Measurements from ENCODE around the gene XPR1. TPM values are rescaled to one million over a fixed set of nuclear protein-coding genes. Genes with fewer than 3 reads are reported as not detected.
"Not testable (repeated sequence)": the region's sequence is repeated elsewhere in the genome, so short reads cannot be mapped to it uniquely, and the experiment has no call there.

XPR1 gene
- total RNA-seq, 1 donor from 2014 or later = 53.6 TPM

- no peak for DNase-seq (ENCODE audit: low read depth)
These were observed 12.8 kb downstream of the XPR1 start for GRCh38 chr1:180644526-180645192.

GRCh38 chr1:180645261-180645660 is 13.4 kb downstream of the XPR1 start:
- not testable (repeated sequence) for DNase-seq (ENCODE audit: low read depth)

GRCh38 chr1:180646093-180646492 is 14.3 kb downstream of the XPR1 start:
- DNase-seq (ENCODE audit: low read depth) = no peak

GRCh38 chr1:180646547-180646946 is 14.7 kb downstream of the XPR1 start:
- DNase-seq (ENCODE audit: low read depth) = no peak

GRCh38 chr1:180652792-180653191 is 21.0 kb downstream of the XPR1 start:
- peak; percentile 44 for DNase-seq (ENCODE audit: low read depth)

- no peak for DNase-seq (ENCODE audit: low read depth)
These were observed 30.9 kb downstream of the XPR1 start for GRCh38 chr1:180662709-180663108.

GRCh38 chr1:180670681-180671080 is 38.9 kb downstream of the XPR1 start:
- DNase-seq (ENCODE audit: low read depth) = no peak

GRCh38 chr1:180672105-180672504 is 40.3 kb downstream of the XPR1 start:
- DNase-seq (ENCODE audit: low read depth) = no peak

- DNase-seq (ENCODE audit: low read depth) = no peak
These were observed 40.7 kb downstream of the XPR1 start for GRCh38 chr1:180672505-180672904.

- DNase-seq (ENCODE audit: low read depth) = peak; percentile 13
These were observed 43.0 kb downstream of the XPR1 start for GRCh38 chr1:180674603-180675530.

- no peak for DNase-seq (ENCODE audit: low read depth)
These were observed 43.8 kb downstream of the XPR1 start for GRCh38 chr1:180675586-180675985.

- peak; percentile 15 for DNase-seq (ENCODE audit: low read depth)
These were observed 48.8 kb downstream of the XPR1 start for GRCh38 chr1:180680558-180681144.

- DNase-seq (ENCODE audit: low read depth) = not testable (repeated sequence)
These were observed 51.3 kb downstream of the XPR1 start for GRCh38 chr1:180683117-180683516.

- DNase-seq (ENCODE audit: low read depth) = peak; percentile 6
These were observed 59.6 kb downstream of the XPR1 start for GRCh38 chr1:180691322-180691913.

GRCh38 chr1:180693564-180694244 is 61.9 kb downstream of the XPR1 start:
- DNase-seq (ENCODE audit: low read depth) = no peak

GRCh38 chr1:180695282-180695681 is 63.5 kb downstream of the XPR1 start:
- DNase-seq (ENCODE audit: low read depth) = no peak

GRCh38 chr1:180696361-180696760 is 64.5 kb downstream of the XPR1 start:
- no peak for DNase-seq (ENCODE audit: low read depth)

GRCh38 chr1:180698580-180698979 is 66.8 kb downstream of the XPR1 start:
- no peak for DNase-seq (ENCODE audit: low read depth)

GRCh38 chr1:180702376-180702775 is 70.6 kb downstream of the XPR1 start:
- DNase-seq (ENCODE audit: low read depth) = not testable (repeated sequence)

GRCh38 chr1:180710746-180711145 is 78.9 kb downstream of the XPR1 start:
- not testable (repeated sequence) for DNase-seq (ENCODE audit: low read depth)

GRCh38 chr1:180711260-180711659 is 79.4 kb downstream of the XPR1 start:
- DNase-seq (ENCODE audit: low read depth) = not testable (repeated sequence)

- DNase-seq (ENCODE audit: low read depth) = no peak
These were observed 88.9 kb downstream of the XPR1 start for GRCh38 chr1:180720753-180721152.
